ENCODE results near the gene SNRPE.
"Not testable (repeated sequence)": the region's sequence is repeated elsewhere in the genome, so short reads cannot be mapped to it uniquely, and the experiment has no call there.

Gene SNRPE

DNA sequence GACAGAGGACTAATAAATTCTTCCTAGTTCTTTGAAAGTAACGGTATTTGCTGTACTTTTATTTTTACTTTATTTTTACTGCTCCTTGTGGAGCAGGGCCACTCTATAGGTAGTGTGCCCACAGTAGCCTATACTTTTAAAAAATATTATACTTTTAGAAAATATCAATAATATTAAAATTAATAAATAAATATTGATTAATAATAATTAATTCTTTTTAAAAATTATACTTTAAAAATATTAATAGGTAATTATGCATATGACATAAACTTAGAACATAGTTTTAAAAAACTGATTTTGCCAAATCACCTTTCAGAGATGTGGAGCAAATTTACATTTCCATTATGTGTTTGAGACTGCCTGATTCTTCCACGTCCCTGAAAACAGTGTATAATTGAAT is 35.2 kb upstream of the SNRPE start:
- Histone ChIP-seq H3K4me1 (ENCODE audit: control insufficient read depth in 1 of 2, insufficient read depth in 2 of 2, low read length in 2 of 2) (no peaks in the 10 kb centered on the region), H4K12ac (ENCODE audit: low read depth, low read length) (no peak overlapping the region), H3K4me2 (ENCODE audit: low read length) (no peak overlapping the region), H3K36me3 (ENCODE audit: control insufficient read depth in 1 of 2, insufficient read depth in 2 of 2, low read length in 2 of 2) (peaks cover 21 to 41% of the 10 kb centered on the region in 2 experiments), H3K4ac (ENCODE audit: low read depth, low read length) (no peak overlapping the region), H4K91ac (ENCODE audit: low read depth, low read length) (no peak overlapping the region), H2BK12ac (ENCODE audit: low read length) (no peak overlapping the region), H4K8ac (ENCODE audit: low read depth, low read length) (no peak overlapping the region), H2AFZ (ENCODE audit: insufficient read depth, low read length, poor library complexity) (no peak overlapping the region), H2BK5ac (ENCODE audit: low read depth, low read length, poor library complexity) (no peak overlapping the region), H3K23ac (ENCODE audit: low read length) (no peak overlapping the region), H2BK120ac (ENCODE audit: insufficient read depth, low read length, poor library complexity) (no peak overlapping the region), H3K4me3 (ENCODE audit: low read depth, low read length) (no peak overlapping the region), H3K14ac (ENCODE audit: low read length) (no peak overlapping the region), H3K9me3 (ENCODE audit: insufficient read depth, low read depth, low read length) (no peaks in the 10 kb centered on the region), H3K27ac (ENCODE audit: low read depth, low read length) (no peak overlapping the region), H3K79me1 (ENCODE audit: low read length) (no peaks in the 10 kb centered on the region), H3K18ac (ENCODE audit: low read length) (no peak overlapping the region), H3K27me3 (ENCODE audit: insufficient read depth, low read length) (no peaks in the 10 kb centered on the region), H3K79me2 (ENCODE audit: control insufficient read depth, insufficient read depth, low read length, poor library complexity) (no peaks in the 10 kb centered on the region), H2AK5ac (ENCODE audit: low read length) (no peak overlapping the region), H3K9ac (ENCODE audit: low read length) (no peak overlapping the region)
- DNase-seq, result no peak
- no CpG with 5 or more reads among the region's 2 CpGs for WGBS (ENCODE audit: extremely low coverage, insufficient coverage, insufficient read length)

DNA sequence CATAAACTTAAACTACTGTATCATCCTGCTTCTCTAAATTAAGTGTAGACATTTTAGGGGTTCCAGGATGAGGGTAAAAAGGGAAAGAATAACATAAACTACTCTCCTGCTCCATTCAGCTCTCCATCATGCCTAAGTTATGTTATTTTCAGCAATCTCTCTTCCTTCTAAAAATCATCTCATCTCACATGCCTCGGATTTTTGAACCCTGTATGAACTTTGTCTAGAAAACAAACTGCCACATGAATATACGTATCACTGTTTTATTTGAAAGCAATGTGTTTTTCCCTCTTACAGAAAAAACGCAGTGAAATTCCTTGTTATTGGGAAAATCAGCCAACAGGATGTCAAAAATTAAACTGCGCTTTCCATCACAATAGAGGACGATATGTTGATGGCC is 33.4 kb upstream of the SNRPE start:
- Histone ChIP-seq H3K4me3 (ENCODE audit: low read depth, low read length) (no peak overlapping the region), H3K79me1 (ENCODE audit: low read length) (no peaks in the 10 kb centered on the region), H4K8ac (ENCODE audit: low read depth, low read length) (no peak overlapping the region), H3K18ac (ENCODE audit: low read length) (no peak overlapping the region), H3K36me3 (ENCODE audit: control insufficient read depth in 1 of 2, insufficient read depth in 2 of 2, low read length in 2 of 2) (peaks cover 25 to 41% of the 10 kb centered on the region in 2 experiments), H4K12ac (ENCODE audit: low read depth, low read length) (no peak overlapping the region), H4K91ac (ENCODE audit: low read depth, low read length) (no peak overlapping the region), H3K14ac (ENCODE audit: low read length) (no peak overlapping the region), H3K27ac (ENCODE audit: low read depth, low read length) (no peak overlapping the region), H3K4ac (ENCODE audit: low read depth, low read length) (no peak overlapping the region), H2BK5ac (ENCODE audit: low read depth, low read length, poor library complexity) (no peak overlapping the region), H3K9me3 (ENCODE audit: insufficient read depth, low read depth, low read length) (no peaks in the 10 kb centered on the region), H3K27me3 (ENCODE audit: insufficient read depth, low read length) (no peaks in the 10 kb centered on the region), H3K23ac (ENCODE audit: low read length) (no peak overlapping the region), H3K4me1 (ENCODE audit: control insufficient read depth in 1 of 2, insufficient read depth in 2 of 2, low read length in 2 of 2) (no peaks in the 10 kb centered on the region), H2AFZ (ENCODE audit: insufficient read depth, low read length, poor library complexity) (no peak overlapping the region), H3K9ac (ENCODE audit: low read length) (no peak overlapping the region), H2BK12ac (ENCODE audit: low read length) (no peak overlapping the region), H2BK120ac (ENCODE audit: insufficient read depth, low read length, poor library complexity) (no peak overlapping the region), H3K4me2 (ENCODE audit: low read length) (no peak overlapping the region), H3K79me2 (ENCODE audit: control insufficient read depth, insufficient read depth, low read length, poor library complexity) (no peaks in the 10 kb centered on the region), H2AK5ac (ENCODE audit: low read length) (no peak overlapping the region)
- WGBS (ENCODE audit: extremely low coverage, insufficient coverage, insufficient read length), result no CpG with 5 or more reads among the region's 5 CpGs
- peak in 1 of 2 donors; percentile 40 for DNase-seq

DNA sequence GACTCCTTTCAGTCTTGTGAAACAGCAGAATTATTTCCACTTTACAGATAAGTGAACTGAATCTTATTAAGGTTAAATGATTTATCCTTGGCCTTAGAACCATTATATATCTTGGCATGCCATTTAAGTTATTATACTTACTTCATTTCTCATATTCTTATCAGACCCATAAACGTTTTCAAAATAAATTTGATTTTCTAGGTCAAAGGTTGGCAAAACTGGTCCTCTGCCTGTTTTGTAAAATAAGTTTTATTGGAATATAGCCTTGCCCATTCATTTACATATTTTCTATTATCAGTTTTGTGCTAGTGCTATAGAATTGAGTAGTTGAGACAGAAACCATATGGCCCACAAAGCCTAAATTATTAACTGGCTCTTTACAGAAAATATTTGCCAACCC is 32.9 kb upstream of the SNRPE start:
- H3K4ac ChIP-seq (ENCODE audit: low read depth, low read length), result no peak overlapping the region

DNA sequence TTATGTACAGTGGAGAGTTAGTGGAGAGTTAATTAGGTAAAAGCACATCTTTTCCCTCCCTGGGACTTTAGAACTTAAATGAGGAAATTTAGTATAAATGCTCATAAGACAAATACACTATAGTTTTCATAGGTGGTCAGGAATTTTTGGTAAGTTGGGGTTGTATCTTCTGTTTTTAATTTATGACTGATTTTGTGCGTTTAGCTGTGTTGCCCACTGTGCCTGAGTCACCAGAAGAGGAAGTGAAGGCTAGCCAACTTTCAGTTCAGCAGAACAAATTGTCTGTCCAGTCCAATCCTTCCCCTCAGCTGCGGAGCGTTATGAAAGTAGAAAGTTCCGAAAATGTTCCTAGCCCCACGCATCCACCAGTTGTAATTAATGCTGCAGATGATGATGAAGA is 32.2 kb upstream of the SNRPE start:
- WGBS (ENCODE audit: extremely low coverage, insufficient coverage, insufficient read length), result no CpG with 5 or more reads among the region's 5 CpGs
- not testable (repeated sequence) for H3K18ac ChIP-seq (ENCODE audit: low read length); H2AFZ ChIP-seq (ENCODE audit: insufficient read depth, low read length, poor library complexity)

More for the DNA sequence above, 32.9 kb upstream of the SNRPE start:
- Histone ChIP-seq H3K18ac (ENCODE audit: low read length) (no peak overlapping the region), H3K4me1 (ENCODE audit: control insufficient read depth in 1 of 2, insufficient read depth in 2 of 2, low read length in 2 of 2) (no peaks in the 10 kb centered on the region), H3K14ac (ENCODE audit: low read length) (no peak overlapping the region), H2BK120ac (ENCODE audit: insufficient read depth, low read length, poor library complexity) (no peak overlapping the region), H4K8ac (ENCODE audit: low read depth, low read length) (no peak overlapping the region), H3K27ac (ENCODE audit: low read depth, low read length) (no peak overlapping the region), H3K4me2 (ENCODE audit: low read length) (no peak overlapping the region), H3K79me2 (ENCODE audit: control insufficient read depth, insufficient read depth, low read length, poor library complexity) (no peaks in the 10 kb centered on the region), H2AFZ (ENCODE audit: insufficient read depth, low read length, poor library complexity) (no peak overlapping the region), H4K12ac (ENCODE audit: low read depth, low read length) (no peak overlapping the region), H3K9me3 (ENCODE audit: insufficient read depth, low read depth, low read length) (no peaks in the 10 kb centered on the region), H3K23ac (ENCODE audit: low read length) (no peak overlapping the region), H4K91ac (ENCODE audit: low read depth, low read length) (no peak overlapping the region), H2BK5ac (ENCODE audit: low read depth, low read length, poor library complexity) (no peak overlapping the region), H3K27me3 (ENCODE audit: insufficient read depth, low read length) (no peaks in the 10 kb centered on the region), H2AK5ac (ENCODE audit: low read length) (no peak overlapping the region), H3K79me1 (ENCODE audit: low read length) (no peaks in the 10 kb centered on the region), H3K36me3 (ENCODE audit: control insufficient read depth in 1 of 2, insufficient read depth in 2 of 2, low read length in 2 of 2) (peaks cover 26 to 37% of the 10 kb centered on the region in 2 experiments), H3K9ac (ENCODE audit: low read length) (no peak overlapping the region), H2BK12ac (ENCODE audit: low read length) (no peak overlapping the region), H3K4me3 (ENCODE audit: low read depth, low read length) (no peak overlapping the region)
- no CpG with 5 or more reads among the region's 1 CpG for WGBS (ENCODE audit: extremely low coverage, insufficient coverage, insufficient read length)
- DNase-seq, result no peak

More for the DNA sequence above, 32.2 kb upstream of the SNRPE start:
- H2BK12ac ChIP-seq (ENCODE audit: low read length); H3K9me3 ChIP-seq (ENCODE audit: insufficient read depth, low read depth, low read length); H4K8ac ChIP-seq (ENCODE audit: low read depth, low read length); H3K4ac ChIP-seq (ENCODE audit: low read depth, low read length); H2AK5ac ChIP-seq (ENCODE audit: low read length); H4K91ac ChIP-seq (ENCODE audit: low read depth, low read length); H3K4me1 ChIP-seq (ENCODE audit: control insufficient read depth in 1 of 2, insufficient read depth in 2 of 2, low read length in 2 of 2); DNase-seq; H3K23ac ChIP-seq (ENCODE audit: low read length); H4K12ac ChIP-seq (ENCODE audit: low read depth, low read length); H3K14ac ChIP-seq (ENCODE audit: low read length); H2BK5ac ChIP-seq (ENCODE audit: low read depth, low read length, poor library complexity); H3K79me1 ChIP-seq (ENCODE audit: low read length); H3K4me3 ChIP-seq (ENCODE audit: low read depth, low read length); H3K9ac ChIP-seq (ENCODE audit: low read length); H2BK120ac ChIP-seq (ENCODE audit: insufficient read depth, low read length, poor library complexity); H3K4me2 ChIP-seq (ENCODE audit: low read length); H3K27me3 ChIP-seq (ENCODE audit: insufficient read depth, low read length); H3K27ac ChIP-seq (ENCODE audit: low read depth, low read length); H3K79me2 ChIP-seq (ENCODE audit: control insufficient read depth, insufficient read depth, low read length, poor library complexity): not testable (repeated sequence)
- peaks cover 24 to 36% of the 10 kb centered on the region in 2 experiments for H3K36me3 ChIP-seq (ENCODE audit: control insufficient read depth in 1 of 2, insufficient read depth in 2 of 2, low read length in 2 of 2)

Measured in trophoblast cell (in vitro differentiated cells and primary cell).